H54 (cell line): ENCODE measurements around the gene NT5C3B.
"Not testable (repeated sequence)": the region's sequence is repeated elsewhere in the genome, so short reads cannot be mapped to it uniquely, and the experiment has no call there.

Experiments
- DNase-seq: peaks from one replicate; pipeline ENCODE4 v3.0.0; 2011; ENCODE audit warnings: low spot score, mixed read lengths; ENCODE audit not compliant: insufficient read length
- FAIRE-seq: peaks from 3 replicates; lab custom pipeline; 2011; peaks lifted over from hg19 to GRCh38; lab: Jason Lieb, UNC
- POLR2A ChIP-seq: IDR thresholded peaks from 2 replicates; pipeline ENCODE4 v1.6.1; 2011; ENCODE audit warnings: low read depth, mild to moderate bottlenecking, low read length

NT5C3B gene

DNA sequence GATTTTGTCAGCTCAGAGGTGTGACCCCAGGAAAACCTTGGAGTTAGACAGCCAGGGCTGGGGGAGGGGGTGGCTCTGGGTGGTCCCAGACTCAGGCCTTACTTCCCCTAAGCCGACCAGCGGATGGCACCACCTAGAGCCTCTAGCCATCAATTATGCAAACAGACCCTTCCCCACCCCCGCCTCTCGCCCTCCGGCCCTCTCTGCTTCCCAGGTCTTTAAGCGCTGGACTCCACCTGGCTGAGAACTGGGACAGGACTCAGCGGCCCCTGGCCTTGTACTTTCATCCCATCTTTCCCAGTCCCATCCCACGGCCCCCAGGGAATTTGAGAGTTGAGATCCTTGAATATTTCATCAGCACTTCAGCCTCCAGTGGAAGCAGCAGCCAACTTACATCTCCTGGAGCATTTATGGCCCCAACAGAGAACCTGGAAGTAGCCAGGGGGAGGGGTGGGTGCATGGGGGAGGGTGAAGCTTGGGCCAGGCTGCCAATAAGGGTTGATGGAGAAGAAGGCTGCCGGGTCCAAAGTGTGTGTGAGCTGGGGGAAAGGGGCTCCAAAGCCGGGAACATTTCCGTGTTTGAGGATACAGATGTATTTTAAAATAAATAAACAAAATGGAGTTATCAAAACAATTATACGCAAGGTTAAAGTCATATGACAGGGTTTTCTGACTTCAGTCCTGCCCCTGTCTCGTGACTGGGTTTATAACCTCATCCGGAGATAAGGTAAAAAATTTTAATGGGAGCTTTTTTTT lies 42.1 kb downstream of the NT5C3B start:
- DNase-seq (no peak), FAIRE-seq (no peak)
- TF ChIP-seq POLR2A = no peak

DNA sequence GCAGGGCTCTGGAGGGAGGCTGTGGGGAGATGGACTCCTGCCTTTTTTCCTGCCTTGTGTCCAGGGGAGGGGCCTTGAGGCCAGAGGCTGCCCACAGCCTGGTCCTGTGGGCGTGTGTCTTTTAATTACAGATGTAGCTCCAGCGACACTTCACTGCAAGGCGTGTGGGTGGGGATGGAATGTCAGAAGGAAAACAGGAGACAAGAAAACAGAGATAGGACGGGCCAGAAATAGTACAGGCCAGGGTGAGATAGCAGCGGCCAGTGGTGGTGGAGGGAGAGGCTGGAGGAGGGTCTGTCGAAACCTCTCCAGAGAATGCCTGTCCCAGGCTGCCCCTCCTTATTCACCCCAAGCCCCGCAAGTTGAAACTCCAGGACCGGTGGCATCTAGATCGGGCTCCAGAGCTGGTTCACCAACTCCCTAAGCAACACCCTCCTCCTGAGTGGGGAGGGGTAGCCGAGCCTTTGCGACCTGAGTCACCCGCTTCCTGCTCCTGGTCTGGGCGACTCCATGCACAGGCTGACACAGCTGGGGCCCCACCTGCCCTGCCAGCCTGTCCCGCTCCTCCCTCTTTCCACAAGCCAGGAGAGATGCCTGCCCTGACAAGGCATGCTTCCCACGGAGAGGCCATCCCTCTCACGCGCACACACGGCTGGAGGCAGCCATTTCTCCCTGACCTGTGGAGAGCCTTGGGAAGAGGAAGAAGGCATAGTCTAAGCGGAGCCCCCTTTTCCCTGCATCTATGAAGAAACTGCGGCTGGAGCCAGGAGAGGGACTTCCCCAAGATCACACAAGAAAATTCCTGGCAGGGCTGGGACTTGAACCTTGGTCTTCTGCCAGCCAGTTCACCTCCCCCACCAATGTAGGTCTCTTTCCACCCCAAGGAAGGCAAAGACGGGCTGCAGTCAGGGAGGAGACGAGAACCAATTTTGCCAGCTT lies 42.9 kb downstream of the NT5C3B start:
- FAIRE-seq (no peak), DNase-seq (peak; percentile 78)
- peak; percentile 50; the same call in 1 of the 2 replicates for TF ChIP-seq POLR2A

DNA sequence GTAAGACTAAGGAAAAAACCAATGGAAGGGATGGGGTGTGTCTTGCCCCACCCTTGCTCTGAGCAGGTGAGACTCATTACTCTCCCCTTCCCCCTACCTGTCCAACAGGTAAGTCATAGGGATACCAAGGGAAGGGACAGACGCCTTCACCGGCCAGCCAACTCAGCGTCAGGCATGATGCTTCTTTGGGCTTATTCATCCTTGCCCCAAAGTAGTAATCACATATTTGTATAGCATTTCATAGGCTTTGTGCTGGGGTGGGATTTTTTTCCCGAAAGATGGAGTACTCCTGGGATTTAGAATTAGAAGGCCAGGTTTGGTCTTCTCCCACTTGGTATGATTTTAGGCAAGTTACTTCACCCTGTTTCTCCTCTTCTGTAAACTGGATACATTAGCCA lies 49.0 kb downstream of the NT5C3B start:
- DNase-seq (no peak), FAIRE-seq (no peak)
- TF ChIP-seq POLR2A = no peak

DNA sequence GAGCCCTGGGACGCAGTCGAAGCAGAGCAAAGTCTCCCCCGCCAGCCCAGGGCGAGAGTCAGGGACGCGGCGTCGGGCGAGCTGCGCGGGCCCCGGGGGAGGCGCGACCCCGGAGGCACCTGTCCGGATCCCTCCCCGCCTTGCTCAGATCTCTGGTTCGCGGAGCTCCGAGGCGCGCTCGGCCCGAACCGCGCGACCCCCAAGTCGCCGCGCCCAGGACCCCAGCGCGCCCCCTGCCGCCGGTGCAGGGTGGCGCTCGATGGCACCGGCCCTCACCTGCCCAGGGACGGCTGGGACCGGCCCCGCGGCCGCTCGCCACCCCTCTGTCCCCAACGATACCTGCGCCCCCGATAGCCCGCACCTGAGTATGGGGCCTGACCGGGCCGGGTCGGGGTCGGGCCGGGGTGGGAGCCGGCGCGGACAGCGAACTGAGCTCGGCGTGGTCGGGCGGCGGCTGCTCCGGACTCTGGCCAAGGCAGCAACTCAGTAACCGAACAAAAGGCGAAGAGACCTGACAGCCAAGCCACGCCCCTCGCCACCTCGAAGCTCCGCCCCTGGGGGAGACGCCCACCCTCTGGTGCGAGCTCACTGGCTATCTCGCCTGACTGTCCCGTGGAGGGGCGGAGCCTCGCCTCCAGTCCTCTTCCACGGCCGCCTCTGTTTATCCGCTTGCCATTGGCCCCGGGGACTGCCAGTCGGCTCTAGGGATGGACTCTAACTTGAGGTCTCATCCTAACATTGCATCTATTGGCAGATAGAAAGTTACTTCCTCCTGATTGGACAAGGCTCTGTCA lies 49.6 kb downstream of the NT5C3B start, which contains the start of gene JUP:
Gene JUP, minus strand, starts transcription at position 485 of the 794 bp plus-strand sequence. CDS start 14,857 bp downstream, outside the sequence.
- TF ChIP-seq POLR2A = peak; percentile 76
- DNase-seq (peak; percentile 98), FAIRE-seq (peak; percentile 85)

DNA sequence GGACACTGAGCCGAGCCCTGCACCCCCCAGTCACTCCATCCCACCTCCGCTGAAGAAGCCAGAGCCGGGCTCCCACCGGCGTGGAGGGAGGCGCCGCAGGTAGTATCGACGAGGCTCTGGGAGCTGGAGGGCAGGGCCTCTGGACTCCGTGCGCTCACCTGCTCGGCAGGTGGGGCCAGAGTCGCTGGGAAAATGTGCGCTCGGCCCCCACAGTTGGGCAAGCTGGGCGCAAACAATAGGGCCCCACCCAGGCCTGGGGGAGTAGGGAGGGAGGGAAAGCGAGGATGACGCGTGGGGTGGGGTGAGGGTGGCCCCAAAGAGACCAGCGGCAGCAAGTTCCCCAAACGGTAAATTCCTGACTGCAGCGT lies 50.2 kb downstream of the NT5C3B start:
- no peak for DNase-seq

DNA sequence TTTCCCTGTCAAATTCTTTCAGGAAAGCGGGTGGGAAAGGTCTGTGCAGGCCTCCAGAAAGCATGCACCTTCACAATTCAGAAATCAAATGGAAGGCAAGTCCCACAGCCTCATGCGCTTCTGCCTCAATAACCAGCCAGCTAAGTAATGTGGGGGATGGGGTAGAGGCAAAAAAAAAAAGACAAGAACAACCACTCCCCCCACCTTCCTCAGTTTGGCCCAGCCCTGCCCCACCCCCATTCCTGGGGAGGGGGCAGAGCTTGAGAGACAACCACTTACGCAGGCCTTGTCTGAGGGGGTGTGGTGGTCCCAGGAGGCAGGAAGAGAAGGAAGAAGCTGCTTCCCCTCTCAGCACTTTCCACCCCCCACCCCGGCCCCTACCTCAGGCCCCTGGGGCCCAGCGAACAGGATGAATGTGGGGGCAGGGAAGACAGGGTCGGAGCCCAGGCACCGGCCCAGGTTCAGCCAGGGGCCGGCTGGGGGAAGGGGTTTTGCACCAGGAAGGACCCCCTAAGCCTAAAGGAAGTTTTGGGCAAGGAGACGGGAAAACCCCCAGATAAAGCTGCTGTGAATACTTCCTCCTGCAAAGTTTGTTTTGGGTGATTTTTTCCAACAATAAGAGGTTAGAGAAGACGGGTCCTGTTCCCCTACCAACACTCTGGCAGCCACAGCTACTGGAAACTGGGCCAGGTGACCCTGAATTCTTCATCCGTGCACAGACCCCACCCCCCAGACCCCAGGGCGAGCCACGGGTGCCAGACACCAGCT lies 50.8 kb downstream of the NT5C3B start:
- TF ChIP-seq POLR2A = no peak
- FAIRE-seq = no peak
- DNase-seq = no peak

More for the DNA sequence above, 50.2 kb downstream of the NT5C3B start:
- no peak for TF ChIP-seq POLR2A
- no peak for FAIRE-seq

DNA sequence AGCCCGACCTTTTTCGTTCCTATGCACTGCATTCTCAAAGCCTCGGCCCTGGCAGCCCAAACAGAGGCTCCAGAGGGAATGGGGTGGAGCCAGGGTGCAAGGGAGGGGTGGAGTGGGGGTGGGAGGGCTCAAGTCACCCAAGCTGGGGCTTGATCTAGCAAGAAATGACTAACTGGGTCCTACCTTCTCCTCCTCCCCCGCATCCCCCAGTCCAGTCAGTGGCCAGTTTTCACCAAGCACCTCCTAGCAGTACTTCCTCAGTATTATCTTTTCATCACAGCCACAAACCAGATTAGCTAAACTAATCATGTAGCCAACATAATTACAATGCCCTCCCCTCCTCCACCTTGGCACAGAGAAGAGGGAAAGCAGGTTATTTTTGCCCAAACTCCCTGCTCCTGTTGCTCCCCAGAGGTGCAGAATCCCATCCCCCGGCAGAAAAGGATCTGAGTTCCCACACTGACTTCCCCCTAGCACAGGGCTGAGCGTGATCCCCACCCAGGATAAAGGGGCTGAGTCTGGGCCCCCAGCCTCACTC lies 51.8 kb downstream of the NT5C3B start:
- DNase-seq = peak; percentile 96
- no peak for TF ChIP-seq POLR2A
- no peak for FAIRE-seq

DNA sequence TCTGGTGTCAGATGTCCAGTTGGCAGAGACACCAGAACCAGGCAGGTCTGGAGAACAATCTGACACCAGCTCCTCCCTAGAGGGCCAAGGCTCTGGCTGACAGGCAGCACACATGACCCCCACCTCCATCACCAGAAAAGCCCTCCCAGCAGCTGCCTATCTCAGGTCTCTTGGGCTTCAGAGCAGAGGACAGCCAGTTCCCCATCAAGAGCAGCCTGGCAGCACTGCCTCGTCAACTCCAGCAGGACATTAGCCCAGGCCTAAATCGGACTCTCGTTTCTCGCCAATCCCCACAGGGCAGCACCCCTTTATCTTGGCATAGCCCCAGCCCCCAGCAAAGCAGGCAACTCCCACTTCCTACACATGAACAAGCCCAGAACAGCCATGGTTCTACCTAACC lies 53.9 kb downstream of the NT5C3B start:
- DNase-seq (no peak), FAIRE-seq (no peak)
- no peak for TF ChIP-seq POLR2A

DNA sequence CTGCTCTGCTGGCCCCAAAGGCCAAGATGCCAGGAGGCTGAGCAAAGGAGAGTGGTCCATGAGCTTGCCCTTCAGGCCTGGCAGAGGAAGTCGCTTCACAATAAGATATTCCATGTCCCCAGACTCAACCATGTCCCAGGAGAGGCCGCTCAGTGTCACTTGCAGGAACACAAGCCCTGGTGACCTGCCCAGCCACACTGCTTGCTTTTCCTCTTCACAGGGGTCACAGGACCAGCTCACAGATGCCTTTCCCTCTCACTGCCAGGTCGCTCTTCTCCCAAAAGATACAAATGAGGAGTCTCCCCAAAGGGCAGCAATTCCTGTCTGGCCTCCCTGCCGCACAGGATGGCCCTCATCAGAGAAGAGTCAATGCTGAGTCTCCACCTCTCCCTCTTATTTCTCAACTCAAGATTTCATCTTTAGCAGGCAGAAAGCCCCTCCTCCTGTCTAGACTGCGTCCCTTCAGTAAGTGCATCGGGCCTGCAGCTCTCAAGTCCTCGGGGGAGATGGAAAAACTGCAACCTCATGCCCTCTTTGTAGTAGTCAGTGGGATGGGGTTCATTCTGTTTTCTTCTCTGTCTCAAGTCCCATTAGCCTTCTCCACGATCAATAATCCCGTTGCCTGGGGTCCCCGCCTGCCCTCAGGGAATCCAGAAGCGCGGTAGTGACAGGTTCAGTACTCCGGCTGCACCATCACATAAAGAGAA lies 54.5 kb downstream of the NT5C3B start:
- FAIRE-seq = no peak

DNA sequence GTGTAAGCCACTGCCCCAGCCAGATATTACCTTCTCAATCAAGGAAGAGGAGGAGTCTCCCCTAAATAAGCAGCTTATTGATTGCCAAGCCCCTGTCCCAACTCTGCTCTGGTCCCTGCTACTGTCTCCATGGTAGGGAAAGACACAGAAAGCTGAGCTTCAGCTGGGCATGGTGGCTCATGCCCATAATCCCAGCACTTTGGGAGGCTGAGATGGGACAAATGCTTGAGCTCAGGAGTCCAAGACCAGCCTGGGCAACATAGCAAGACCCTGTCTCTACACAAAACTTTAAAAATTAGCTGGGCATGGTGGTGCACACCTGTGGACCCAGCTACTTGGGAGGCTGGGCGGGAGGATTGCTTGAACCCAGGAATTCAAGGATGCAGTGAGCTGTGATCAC lies 56.1 kb downstream of the NT5C3B start:
- no peak for FAIRE-seq
- DNase-seq = no peak
- no peak for TF ChIP-seq POLR2A

More for the DNA sequence above, 54.5 kb downstream of the NT5C3B start:
- TF ChIP-seq POLR2A = no peak
- DNase-seq = no peak

DNA sequence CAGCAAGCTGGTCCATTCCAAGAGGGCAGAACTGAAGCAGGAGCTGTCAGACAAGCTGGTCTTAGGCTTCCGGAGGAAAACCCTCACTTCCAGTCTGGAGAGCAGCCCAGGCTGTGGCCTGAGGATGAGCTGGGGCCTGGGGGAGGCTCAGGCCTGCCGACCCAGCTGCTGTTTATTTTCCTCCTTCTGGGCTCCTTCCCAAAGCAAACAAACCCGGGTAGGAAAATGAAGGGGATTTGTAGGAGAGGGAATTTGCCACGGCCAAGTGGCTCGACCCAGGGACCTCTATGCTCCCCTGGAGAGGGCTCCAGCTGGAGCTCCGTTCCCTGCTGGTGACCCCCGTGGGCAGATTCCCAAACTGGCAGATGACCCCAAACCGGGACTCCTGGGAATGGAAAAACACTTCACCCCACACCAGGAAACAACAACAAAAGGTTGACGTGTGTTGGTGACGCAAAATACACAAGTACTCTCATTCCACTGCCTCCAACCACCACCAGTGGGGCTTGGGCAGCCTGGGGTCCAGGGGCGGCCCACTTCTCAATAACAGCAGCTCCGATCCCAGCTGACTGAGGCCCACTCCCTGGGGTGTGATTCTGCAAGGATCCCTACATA lies 58.4 kb downstream of the NT5C3B start:
- FAIRE-seq (no peak), DNase-seq (peak; percentile 90)
- no peak; the same call in 1 of the 2 replicates for TF ChIP-seq POLR2A

DNA sequence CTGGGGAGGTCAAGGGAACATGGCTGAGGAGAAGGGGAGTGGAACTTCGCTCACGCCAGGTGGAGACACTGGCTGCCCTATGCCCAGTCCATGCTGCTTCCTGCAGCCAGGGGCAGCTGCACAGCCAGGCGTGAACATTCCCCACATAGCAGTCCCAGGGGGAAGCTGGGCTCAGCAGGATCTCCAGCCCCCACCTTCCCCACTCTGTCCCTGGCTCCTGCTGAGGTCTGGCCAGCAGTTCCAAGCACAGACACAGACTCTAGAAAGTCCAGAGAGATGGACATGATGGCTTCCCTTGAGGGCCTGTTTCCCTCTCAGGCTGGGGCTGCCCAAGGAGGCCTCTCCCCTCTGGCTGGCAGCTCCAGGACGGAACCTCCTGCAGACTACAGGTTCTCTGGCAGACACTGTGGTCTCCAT lies 58.9 kb downstream of the NT5C3B start:
- DNase-seq (peak; percentile 54), FAIRE-seq (no peak)
- TF ChIP-seq POLR2A = no peak

DNA sequence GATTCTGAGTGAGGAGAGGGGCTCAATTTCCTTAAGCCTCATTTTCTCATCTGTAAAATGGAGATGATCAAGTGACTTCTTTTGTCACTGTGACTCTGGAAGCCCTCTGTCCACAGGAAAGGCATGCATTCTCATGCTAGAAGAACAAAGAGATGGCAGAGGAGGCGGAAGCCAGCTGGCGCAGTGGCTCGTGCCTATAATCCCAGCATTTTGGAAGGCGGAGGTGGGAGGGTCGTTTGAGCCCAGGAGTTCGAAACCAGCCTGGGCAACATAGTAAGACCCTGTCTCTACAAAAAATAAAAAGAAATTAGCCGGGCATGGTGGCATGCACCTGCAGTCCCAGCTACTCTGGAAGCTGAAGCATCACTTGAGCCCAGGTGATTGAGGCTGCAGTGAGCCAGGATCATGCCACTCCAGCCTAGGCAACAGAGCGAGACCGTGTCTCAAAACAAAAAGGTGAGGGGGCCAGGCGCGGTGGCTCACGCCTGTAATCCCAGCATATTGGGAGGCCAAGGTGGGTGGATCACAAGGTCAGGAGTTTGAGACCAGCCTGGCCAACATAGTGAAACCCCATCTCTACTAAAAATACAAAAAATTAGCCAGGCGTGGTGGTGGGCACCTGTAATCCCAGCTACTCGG lies 59.7 kb downstream of the NT5C3B start:
- FAIRE-seq = not testable (repeated sequence)

More for the DNA sequence above, 59.7 kb downstream of the NT5C3B start:
- not testable (repeated sequence) for DNase-seq
